CD4-positive, alpha-beta T cell treated with Interleukin-17A for 4 hours (primary cell): ENCODE measurements around the gene SLC12A8.
A peak's percentile ranks its signal among the peaks of the same experiment; 100 is the strongest.

Experiments
- DNase-seq: peaks from one replicate; pipeline ENCODE4 v3.0.0-alpha.2; 2020; ENCODE audit warnings: mixed read lengths

SLC12A8 gene

GRCh38 chr3:125213946-125214542 lies 1.5 kb upstream of the SLC12A8 start:
- no peak for DNase-seq

GRCh38 chr3:125213364-125213755 lies 812 bp upstream of the SLC12A8 start:
- no peak for DNase-seq

GRCh38 chr3:125212091-125212508 lies 448 bp downstream of the SLC12A8 start:
- no peak for DNase-seq

- no peak for DNase-seq
Observed at GRCh38 chr3:125211523-125212090, 941 bp downstream of the SLC12A8 start.

- no peak for DNase-seq
Observed at GRCh38 chr3:125207949-125208568, 4.5 kb downstream of the SLC12A8 start.

- DNase-seq, result no peak
Observed at GRCh38 chr3:125207507-125207906, 5.0 kb downstream of the SLC12A8 start.

GRCh38 chr3:125206934-125207333 lies 5.6 kb downstream of the SLC12A8 start:
- no peak for DNase-seq

GRCh38 chr3:125203731-125204130 lies 8.8 kb downstream of the SLC12A8 start:
- no peak for DNase-seq

GRCh38 chr3:125202197-125202596 lies 10.4 kb downstream of the SLC12A8 start:
- peak; percentile 14 for DNase-seq

GRCh38 chr3:125200731-125201139 lies 11.8 kb downstream of the SLC12A8 start:
- no peak for DNase-seq

GRCh38 chr3:125194849-125195601 lies 17.5 kb downstream of the SLC12A8 start:
- no peak for DNase-seq

GRCh38 chr3:125194061-125194848 lies 18.3 kb downstream of the SLC12A8 start:
- DNase-seq, result no peak

GRCh38 chr3:125192190-125193035 lies 20.1 kb downstream of the SLC12A8 start:
- DNase-seq, result no peak

- DNase-seq, result no peak
Observed at GRCh38 chr3:125191730-125192129, 20.8 kb downstream of the SLC12A8 start.

GRCh38 chr3:125191256-125191655 lies 21.3 kb downstream of the SLC12A8 start:
- DNase-seq, result no peak

GRCh38 chr3:125190786-125191185 lies 21.8 kb downstream of the SLC12A8 start:
- DNase-seq, result no peak

- DNase-seq, result no peak
Observed at GRCh38 chr3:125189378-125190165, 23.0 kb downstream of the SLC12A8 start.

- DNase-seq, result no peak
Observed at GRCh38 chr3:125188955-125189354, 23.6 kb downstream of the SLC12A8 start.

- DNase-seq, result no peak
Observed at GRCh38 chr3:125187599-125187910, 25.0 kb downstream of the SLC12A8 start.

GRCh38 chr3:125186800-125187598 lies 25.5 kb downstream of the SLC12A8 start:
- DNase-seq, result no peak
